ENCODE results near the gene STRN.

STRN gene

DNA sequence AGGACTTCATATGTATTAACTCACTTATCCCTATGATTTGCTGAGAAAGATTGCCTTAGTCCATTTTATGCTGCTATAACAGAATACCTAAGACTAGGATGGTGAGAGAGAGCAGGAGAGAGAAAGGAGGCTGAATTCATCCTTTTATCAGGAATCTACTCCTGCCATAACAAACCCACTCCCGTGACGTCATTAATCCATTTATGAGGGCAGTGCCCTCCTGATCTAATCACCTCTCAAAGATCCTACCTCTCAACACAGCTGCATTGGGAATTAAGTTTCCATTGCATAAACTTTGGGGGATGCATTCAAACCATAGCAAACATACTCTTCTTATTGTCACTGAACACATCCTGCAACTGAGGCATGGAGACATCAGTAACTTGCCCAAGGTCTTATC is 147.8 kb downstream of the STRN start:
- no peak for DNase-seq (ENCODE audit: low read depth in 1 of 2, low spot score in 1 of 2)
- Histone ChIP-seq H3K27me3 (ENCODE audit: insufficient read depth, poor library complexity, severe bottlenecking) (no peaks in the 10 kb centered on the region), H3K4me3 (replicated peaks; ENCODE audit: insufficient read depth, low read length) (no peak overlapping the region), H3K27ac (replicated peaks) (no peak overlapping the region)
- TF ChIP-seq GABPA (IDR thresholded peaks at IDR 0.05; ENCODE audit: low read depth) (no peak), POLR2AphosphoS5 (IDR thresholded peaks at IDR 0.05; ENCODE audit: low read depth) (no peak), SPI1 (IDR thresholded peaks at IDR 0.05; ENCODE audit: borderline replicate concordance, low read depth) (no peak)
- TF ChIP-seq, protein P1, sequence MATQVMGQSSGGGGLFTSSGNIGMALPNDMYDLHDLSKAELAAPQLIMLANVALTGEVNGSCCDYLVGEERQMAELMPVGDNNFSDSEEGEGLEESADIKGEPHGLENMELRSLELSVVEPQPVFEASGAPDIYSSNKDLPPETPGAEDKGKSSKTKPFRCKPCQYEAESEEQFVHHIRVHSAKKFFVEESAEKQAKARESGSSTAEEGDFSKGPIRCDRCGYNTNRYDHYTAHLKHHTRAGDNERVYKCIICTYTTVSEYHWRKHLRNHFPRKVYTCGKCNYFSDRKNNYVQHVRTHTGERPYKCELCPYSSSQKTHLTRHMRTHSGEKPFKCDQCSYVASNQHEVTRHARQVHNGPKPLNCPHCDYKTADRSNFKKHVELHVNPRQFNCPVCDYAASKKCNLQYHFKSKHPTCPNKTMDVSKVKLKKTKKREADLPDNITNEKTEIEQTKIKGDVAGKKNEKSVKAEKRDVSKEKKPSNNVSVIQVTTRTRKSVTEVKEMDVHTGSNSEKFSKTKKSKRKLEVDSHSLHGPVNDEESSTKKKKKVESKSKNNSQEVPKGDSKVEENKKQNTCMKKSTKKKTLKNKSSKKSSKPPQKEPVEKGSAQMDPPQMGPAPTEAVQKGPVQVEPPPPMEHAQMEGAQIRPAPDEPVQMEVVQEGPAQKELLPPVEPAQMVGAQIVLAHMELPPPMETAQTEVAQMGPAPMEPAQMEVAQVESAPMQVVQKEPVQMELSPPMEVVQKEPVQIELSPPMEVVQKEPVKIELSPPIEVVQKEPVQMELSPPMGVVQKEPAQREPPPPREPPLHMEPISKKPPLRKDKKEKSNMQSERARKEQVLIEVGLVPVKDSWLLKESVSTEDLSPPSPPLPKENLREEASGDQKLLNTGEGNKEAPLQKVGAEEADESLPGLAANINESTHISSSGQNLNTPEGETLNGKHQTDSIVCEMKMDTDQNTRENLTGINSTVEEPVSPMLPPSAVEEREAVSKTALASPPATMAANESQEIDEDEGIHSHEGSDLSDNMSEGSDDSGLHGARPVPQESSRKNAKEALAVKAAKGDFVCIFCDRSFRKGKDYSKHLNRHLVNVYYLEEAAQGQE (IDR thresholded peaks at IDR 0.05; ENCODE audit: insufficient replicate concordance, low read depth) = no peak
- TF ChIP-seq, protein P2, sequence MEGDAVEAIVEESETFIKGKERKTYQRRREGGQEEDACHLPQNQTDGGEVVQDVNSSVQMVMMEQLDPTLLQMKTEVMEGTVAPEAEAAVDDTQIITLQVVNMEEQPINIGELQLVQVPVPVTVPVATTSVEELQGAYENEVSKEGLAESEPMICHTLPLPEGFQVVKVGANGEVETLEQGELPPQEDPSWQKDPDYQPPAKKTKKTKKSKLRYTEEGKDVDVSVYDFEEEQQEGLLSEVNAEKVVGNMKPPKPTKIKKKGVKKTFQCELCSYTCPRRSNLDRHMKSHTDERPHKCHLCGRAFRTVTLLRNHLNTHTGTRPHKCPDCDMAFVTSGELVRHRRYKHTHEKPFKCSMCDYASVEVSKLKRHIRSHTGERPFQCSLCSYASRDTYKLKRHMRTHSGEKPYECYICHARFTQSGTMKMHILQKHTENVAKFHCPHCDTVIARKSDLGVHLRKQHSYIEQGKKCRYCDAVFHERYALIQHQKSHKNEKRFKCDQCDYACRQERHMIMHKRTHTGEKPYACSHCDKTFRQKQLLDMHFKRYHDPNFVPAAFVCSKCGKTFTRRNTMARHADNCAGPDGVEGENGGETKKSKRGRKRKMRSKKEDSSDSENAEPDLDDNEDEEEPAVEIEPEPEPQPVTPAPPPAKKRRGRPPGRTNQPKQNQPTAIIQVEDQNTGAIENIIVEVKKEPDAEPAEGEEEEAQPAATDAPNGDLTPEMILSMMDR (IDR thresholded peaks at IDR 0.05; ENCODE audit: insufficient read depth, low read length) = no peak

DNA sequence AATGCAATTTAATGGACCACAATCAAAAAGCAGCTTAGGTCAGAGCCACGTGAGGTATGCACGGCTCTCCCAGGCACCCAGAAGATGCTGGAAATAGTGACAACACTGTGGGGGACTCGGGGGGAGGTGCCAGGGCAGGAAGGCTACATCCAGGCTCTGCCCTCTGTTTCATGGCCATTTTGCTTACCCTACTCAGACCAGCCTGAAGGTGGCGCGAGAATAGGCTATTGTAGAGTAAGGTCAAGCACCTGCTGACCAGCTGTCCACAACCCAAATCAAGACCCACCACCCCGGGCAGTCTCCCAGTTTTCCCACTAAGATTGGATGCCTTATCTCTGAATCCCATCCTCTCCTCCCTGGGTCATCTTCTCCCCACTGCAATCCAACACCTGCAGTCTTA is 154.1 kb downstream of the STRN start:
- DNase-seq (ENCODE audit: low read depth in 1 of 2, low spot score in 1 of 2) = no peak
- H3K27me3 ChIP-seq (ENCODE audit: insufficient read depth, poor library complexity, severe bottlenecking) = no peaks in the 10 kb centered on the region
- H3K4me3 ChIP-seq (replicated peaks; ENCODE audit: insufficient read depth, low read length) = no peak overlapping the region
- TF ChIP-seq, protein P2 (IDR thresholded peaks at IDR 0.05; ENCODE audit: insufficient read depth, low read length) = no peak
- TF ChIP-seq, protein P1 (IDR thresholded peaks at IDR 0.05; ENCODE audit: insufficient replicate concordance, low read depth) = no peak
- TF ChIP-seq GABPA (IDR thresholded peaks at IDR 0.05; ENCODE audit: low read depth) (no peak), POLR2AphosphoS5 (IDR thresholded peaks at IDR 0.05; ENCODE audit: low read depth) (no peak), SPI1 (IDR thresholded peaks at IDR 0.05; ENCODE audit: borderline replicate concordance, low read depth) (no peak)
- H3K27ac ChIP-seq (replicated peaks) = no peak overlapping the region

DNA sequence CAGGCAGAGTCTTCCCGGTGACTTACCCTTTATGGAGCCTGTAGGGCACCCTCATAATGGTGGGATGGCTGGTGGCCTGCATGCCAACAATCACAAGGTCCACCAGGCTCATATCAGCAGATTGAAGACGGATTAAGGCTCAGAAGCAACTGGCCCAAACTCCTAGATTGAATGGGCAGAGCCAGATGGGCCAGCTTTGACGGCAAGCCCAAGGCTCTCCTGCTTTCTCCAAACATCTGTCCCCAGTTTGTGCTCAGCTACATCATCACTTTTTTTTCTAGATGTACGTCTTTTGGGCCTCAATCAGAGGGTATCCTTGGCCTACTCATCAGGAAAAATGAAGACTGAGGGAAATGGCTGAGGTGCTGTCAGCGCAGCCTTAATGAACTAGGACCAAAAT is 155.3 kb downstream of the STRN start:
- Histone ChIP-seq H3K4me3 (replicated peaks; ENCODE audit: insufficient read depth, low read length) (no peak overlapping the region), H3K27ac (replicated peaks) (no peak overlapping the region), H3K27me3 (ENCODE audit: insufficient read depth, poor library complexity, severe bottlenecking) (no peaks in the 10 kb centered on the region)
- TF ChIP-seq SPI1 (IDR thresholded peaks at IDR 0.05; ENCODE audit: borderline replicate concordance, low read depth) (no peak), GABPA (IDR thresholded peaks at IDR 0.05; ENCODE audit: low read depth) (no peak), POLR2AphosphoS5 (IDR thresholded peaks at IDR 0.05; ENCODE audit: low read depth) (no peak)
- TF ChIP-seq, protein P1 (IDR thresholded peaks at IDR 0.05; ENCODE audit: insufficient replicate concordance, low read depth) = no peak
- TF ChIP-seq, protein P2 (IDR thresholded peaks at IDR 0.05; ENCODE audit: insufficient read depth, low read length) = no peak
- no peak for DNase-seq (ENCODE audit: low read depth in 1 of 2, low spot score in 1 of 2)

Data from HL-60 (cell line).